GM10266 (cell line): Measurements from ENCODE around the gene KCNAB1.
"Not testable (repeated sequence)": the region's sequence is repeated elsewhere in the genome, so short reads cannot be mapped to it uniquely, and the experiment has no call there.

Experiments used
- DNase-seq: peaks from one replicate; pipeline ENCODE4 v3.0.0; 2012; ENCODE audit errors: extremely low spot score
- TF ChIP-seq, protein P1 (sequence below): IDR thresholded peaks from 2 replicates; pipeline ENCODE4 v1.5.1; 2012; ENCODE audit warnings: mild to moderate bottlenecking, low read depth; ENCODE audit not compliant: control insufficient read depth, insufficient read depth; ENCODE audit errors: missing control alignments

The KCNAB1 gene

GRCh38 chr3:156131799-156132198 is 11.4 kb downstream of the KCNAB1 start:
- TF ChIP-seq, protein P1, sequence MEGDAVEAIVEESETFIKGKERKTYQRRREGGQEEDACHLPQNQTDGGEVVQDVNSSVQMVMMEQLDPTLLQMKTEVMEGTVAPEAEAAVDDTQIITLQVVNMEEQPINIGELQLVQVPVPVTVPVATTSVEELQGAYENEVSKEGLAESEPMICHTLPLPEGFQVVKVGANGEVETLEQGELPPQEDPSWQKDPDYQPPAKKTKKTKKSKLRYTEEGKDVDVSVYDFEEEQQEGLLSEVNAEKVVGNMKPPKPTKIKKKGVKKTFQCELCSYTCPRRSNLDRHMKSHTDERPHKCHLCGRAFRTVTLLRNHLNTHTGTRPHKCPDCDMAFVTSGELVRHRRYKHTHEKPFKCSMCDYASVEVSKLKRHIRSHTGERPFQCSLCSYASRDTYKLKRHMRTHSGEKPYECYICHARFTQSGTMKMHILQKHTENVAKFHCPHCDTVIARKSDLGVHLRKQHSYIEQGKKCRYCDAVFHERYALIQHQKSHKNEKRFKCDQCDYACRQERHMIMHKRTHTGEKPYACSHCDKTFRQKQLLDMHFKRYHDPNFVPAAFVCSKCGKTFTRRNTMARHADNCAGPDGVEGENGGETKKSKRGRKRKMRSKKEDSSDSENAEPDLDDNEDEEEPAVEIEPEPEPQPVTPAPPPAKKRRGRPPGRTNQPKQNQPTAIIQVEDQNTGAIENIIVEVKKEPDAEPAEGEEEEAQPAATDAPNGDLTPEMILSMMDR = no peak
- DNase-seq = no peak

DNA sequence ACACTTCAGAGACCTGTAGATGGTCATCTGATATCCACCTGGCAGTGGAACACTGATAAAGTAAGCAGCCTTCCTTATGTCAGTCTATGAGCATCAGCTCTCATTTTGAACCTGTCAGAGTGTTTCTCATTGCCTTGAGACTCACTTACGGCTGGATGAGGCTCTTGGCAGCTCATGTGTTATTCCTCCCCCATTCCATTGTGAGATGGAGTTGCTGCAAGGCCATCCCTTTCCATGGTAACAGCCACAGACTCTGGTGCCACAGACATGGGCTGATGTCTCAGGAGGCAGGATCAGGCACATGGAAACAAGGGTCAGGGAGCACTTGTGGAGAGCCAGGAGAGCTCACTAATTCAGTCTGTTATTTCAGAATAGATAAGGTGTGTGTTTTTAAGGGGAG is 11.9 kb downstream of the KCNAB1 start:
- TF ChIP-seq, protein P1 = no peak

GRCh38 chr3:156133076-156133475 is 12.7 kb downstream of the KCNAB1 start:
- TF ChIP-seq, protein P1 = no peak
- no peak for DNase-seq

More for the DNA sequence above, 11.9 kb downstream of the KCNAB1 start:
- no peak for DNase-seq

GRCh38 chr3:156135921-156136638 is 15.7 kb downstream of the KCNAB1 start:
- DNase-seq = no peak
- TF ChIP-seq, protein P1 = no peak

DNA sequence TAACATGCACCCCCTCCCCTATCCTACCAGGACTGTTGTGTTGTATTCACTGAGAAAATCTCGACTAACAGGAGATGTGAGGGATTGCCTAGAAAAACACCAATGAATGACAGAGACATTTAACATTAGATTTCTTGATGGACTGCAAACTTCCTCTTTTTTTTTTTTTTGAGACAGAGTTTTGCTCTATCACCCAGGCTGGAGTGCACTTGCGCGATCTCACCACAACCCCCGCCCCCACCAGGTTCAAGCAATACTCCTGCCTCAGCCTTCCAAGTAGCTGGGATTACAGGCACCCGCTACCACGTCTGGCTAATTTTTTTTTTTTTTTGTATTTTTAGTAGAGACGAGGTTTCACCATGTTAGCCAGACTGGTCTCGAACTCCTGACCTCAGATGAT is 17.0 kb downstream of the KCNAB1 start:
- DNase-seq = not testable (repeated sequence)

GRCh38 chr3:156140001-156140595 is 19.7 kb downstream of the KCNAB1 start:
- no peak for DNase-seq
- TF ChIP-seq, protein P1 = no peak

- TF ChIP-seq, protein P1 = no peak
- no peak for DNase-seq
Measured at GRCh38 chr3:156142702-156143101, 22.3 kb downstream of the KCNAB1 start.
